ENCODE measurements around the gene CFB. TPM values are rescaled to one million over a fixed set of nuclear protein-coding genes. Genes with fewer than 3 reads are reported as not detected.
"Not testable (repeated sequence)": the region's sequence is repeated elsewhere in the genome, so short reads cannot be mapped to it uniquely, and the experiment has no call there.

Gene CFB
- total and polyA plus RNA-seq, 4 donors = 26.4 to 141 (median 73.6) TPM

GRCh38 chr6:31920811-31921210, 25.1 kb upstream of the CFB start:
- H3K4me1 ChIP-seq (ENCODE audit: control insufficient read depth in 1 of 2, insufficient read depth in 2 of 2, low read length in 2 of 2) = no peaks in the 10 kb centered on the region
- intact Hi-C loops (cut with DNase I) = no loop called here
- H3K27me3 ChIP-seq (ENCODE audit: control insufficient read depth in 1 of 2, insufficient read depth in 2 of 2, low read length in 1 of 2) = no peaks in the 10 kb centered on the region
- 70 to 73% methylated on average over 2 of the region's 2 CpGs for WGBS, 2 donors
- ATAC-seq (ENCODE audit: low FRiP score) (peak; percentile 7), DNase-seq (peak in 1 of 2 donors; percentile 6)
- H3K36me3 ChIP-seq (ENCODE audit: control insufficient read depth in 1 of 2, insufficient read depth in 2 of 2, low read length in 1 of 2) = no peaks in the 10 kb centered on the region
- no peaks in the 10 kb centered on the region for H3K9me3 ChIP-seq (ENCODE audit: control insufficient read depth, low read length)
- H3K4me3 ChIP-seq (ENCODE audit: low read length in 2 of 2) = no peak overlapping the region
- no peak overlapping the region for H3K27ac ChIP-seq (ENCODE audit: low read depth in 1 of 2, low read length in 2 of 2)

GRCh38 chr6:31922942-31923341, 23.0 kb upstream of the CFB start:
- H3K36me3 ChIP-seq (ENCODE audit: control insufficient read depth in 1 of 2, insufficient read depth in 2 of 2, low read length in 1 of 2) = no peaks in the 10 kb centered on the region
- intact Hi-C loops (cut with DNase I) = no loop called here
- no peaks in the 10 kb centered on the region for H3K4me1 ChIP-seq (ENCODE audit: control insufficient read depth in 1 of 2, insufficient read depth in 2 of 2, low read length in 2 of 2)
- no peak overlapping the region for H3K27ac ChIP-seq (ENCODE audit: low read depth in 1 of 2, low read length in 2 of 2)
- H3K4me3 ChIP-seq (ENCODE audit: low read length in 2 of 2) = no peak overlapping the region
- H3K9me3 ChIP-seq (ENCODE audit: control insufficient read depth, low read length) = no peaks in the 10 kb centered on the region
- ATAC-seq (ENCODE audit: low FRiP score) (no peak), DNase-seq (peak in 1 of 2 donors; percentile 30)
- no peaks in the 10 kb centered on the region for H3K27me3 ChIP-seq (ENCODE audit: control insufficient read depth in 1 of 2, insufficient read depth in 2 of 2, low read length in 1 of 2)
- WGBS, 2 donors = 17 to 18% methylated on average over 5 of the region's 5 CpGs

- no peak within 1 kb of the TSS for H3K27ac ChIP-seq (ENCODE audit: low read depth in 1 of 2, low read length in 2 of 2)
- DNase-seq (no peak), ATAC-seq (ENCODE audit: low FRiP score) (peak; percentile 36)
- 60 to 62% methylated on average over 11 of the region's 11 CpGs for WGBS, 2 donors
- no peaks in the 10 kb centered on the region for H3K4me1 ChIP-seq (ENCODE audit: control insufficient read depth in 1 of 2, insufficient read depth in 2 of 2, low read length in 2 of 2)
- no peaks in the 10 kb centered on the region for H3K9me3 ChIP-seq (ENCODE audit: control insufficient read depth, low read length)
- H3K36me3 ChIP-seq (ENCODE audit: control insufficient read depth in 1 of 2, insufficient read depth in 2 of 2, low read length in 1 of 2) = no peaks in the 10 kb centered on the region
- no peak within 1 kb of the TSS for H3K4me3 ChIP-seq (ENCODE audit: low read length in 2 of 2)
- no peaks in the 10 kb centered on the region for H3K27me3 ChIP-seq (ENCODE audit: control insufficient read depth in 1 of 2, insufficient read depth in 2 of 2, low read length in 1 of 2)
- intact Hi-C loops (cut with DNase I) = no loop called here
Observed at GRCh38 chr6:31927242-31927862, 18.5 kb upstream of the CFB start, which contains the start of gene C2. C2 (plus strand) TSS chr6:31927717; CDS start chr6:31927753, 36 bp downstream.

GRCh38 chr6:31927863-31928671, 17.8 kb upstream of the CFB start:
- Histone ChIP-seq H3K4me1 (ENCODE audit: control insufficient read depth in 1 of 2, insufficient read depth in 2 of 2, low read length in 2 of 2) (no peaks in the 10 kb centered on the region), H3K27me3 (ENCODE audit: control insufficient read depth in 1 of 2, insufficient read depth in 2 of 2, low read length in 1 of 2) (no peaks in the 10 kb centered on the region), H3K9me3 (ENCODE audit: control insufficient read depth, low read length) (no peaks in the 10 kb centered on the region), H3K36me3 (ENCODE audit: control insufficient read depth in 1 of 2, insufficient read depth in 2 of 2, low read length in 1 of 2) (no peaks in the 10 kb centered on the region), H3K27ac (ENCODE audit: low read depth in 1 of 2, low read length in 2 of 2) (no peak overlapping the region), H3K4me3 (ENCODE audit: low read length in 2 of 2) (no peak overlapping the region)
- ATAC-seq (ENCODE audit: low FRiP score) (peak; percentile 46), DNase-seq (peak in 1 of 2 donors; percentile 39)
- 74% methylated on average over 11 of the region's 11 CpGs for WGBS, 2 donors
- intact Hi-C loops (cut with DNase I) = no loop called here

- Histone ChIP-seq H3K4me1 (ENCODE audit: control insufficient read depth in 1 of 2, insufficient read depth in 2 of 2, low read length in 2 of 2) (no peaks in the 10 kb centered on the region), H3K36me3 (ENCODE audit: control insufficient read depth in 1 of 2, insufficient read depth in 2 of 2, low read length in 1 of 2) (no peaks in the 10 kb centered on the region), H3K27me3 (ENCODE audit: control insufficient read depth in 1 of 2, insufficient read depth in 2 of 2, low read length in 1 of 2) (no peaks in the 10 kb centered on the region), H3K27ac (ENCODE audit: low read depth in 1 of 2, low read length in 2 of 2) (no peak overlapping the region), H3K4me3 (ENCODE audit: low read length in 2 of 2) (no peak overlapping the region), H3K9me3 (ENCODE audit: control insufficient read depth, low read length) (no peaks in the 10 kb centered on the region)
- DNase-seq = peak in 1 of 2 donors; percentile 23
- ATAC-seq (ENCODE audit: low FRiP score) = no peak
- intact Hi-C loops (cut with DNase I) = no loop called here
- 81 to 86% methylated on average over 9 of the region's 9 CpGs for WGBS, 2 donors
Observed at GRCh38 chr6:31928672-31928939, 17.3 kb upstream of the CFB start.

- DNase-seq = no peak
- intact Hi-C loops (cut with DNase I) = no loop called here
Observed at GRCh38 chr6:31930962-31931361, 14.9 kb upstream of the CFB start.

GRCh38 chr6:31932137-31932536, 13.8 kb upstream of the CFB start:
- H3K4me3 ChIP-seq (ENCODE audit: low read length in 2 of 2); H3K9me3 ChIP-seq (ENCODE audit: control insufficient read depth, low read length); intact Hi-C loops (cut with DNase I); ATAC-seq (ENCODE audit: low FRiP score); H3K27me3 ChIP-seq (ENCODE audit: control insufficient read depth in 1 of 2, insufficient read depth in 2 of 2, low read length in 1 of 2); H3K36me3 ChIP-seq (ENCODE audit: control insufficient read depth in 1 of 2, insufficient read depth in 2 of 2, low read length in 1 of 2); H3K4me1 ChIP-seq (ENCODE audit: control insufficient read depth in 1 of 2, insufficient read depth in 2 of 2, low read length in 2 of 2); H3K27ac ChIP-seq (ENCODE audit: low read depth in 1 of 2, low read length in 2 of 2): not testable (repeated sequence)
- 91 to 97% methylated on average over 16 to 32 of the region's 32 CpGs for WGBS, 2 donors
- peak in 1 of 2 donors; percentile 29 for DNase-seq

More at GRCh38 chr6:31930962-31931361, 14.9 kb upstream of the CFB start:
- Histone ChIP-seq H3K9me3 (ENCODE audit: control insufficient read depth, low read length) (no peaks in the 10 kb centered on the region), H3K4me3 (ENCODE audit: low read length in 2 of 2) (no peak overlapping the region), H3K36me3 (ENCODE audit: control insufficient read depth in 1 of 2, insufficient read depth in 2 of 2, low read length in 1 of 2) (no peaks in the 10 kb centered on the region), H3K27ac (ENCODE audit: low read depth in 1 of 2, low read length in 2 of 2) (no peak overlapping the region), H3K4me1 (ENCODE audit: control insufficient read depth in 1 of 2, insufficient read depth in 2 of 2, low read length in 2 of 2) (no peaks in the 10 kb centered on the region), H3K27me3 (ENCODE audit: control insufficient read depth in 1 of 2, insufficient read depth in 2 of 2, low read length in 1 of 2) (no peaks in the 10 kb centered on the region)
- ATAC-seq (ENCODE audit: low FRiP score) = no peak
- 90 to 96% methylated on average over 1 of the region's 1 CpG for WGBS, 2 donors

- H3K36me3 ChIP-seq (ENCODE audit: control insufficient read depth in 1 of 2, insufficient read depth in 2 of 2, low read length in 1 of 2) = no peaks in the 10 kb centered on the region
- ATAC-seq (ENCODE audit: low FRiP score) = no peak
- H3K27ac ChIP-seq (ENCODE audit: low read depth in 1 of 2, low read length in 2 of 2) = no peak overlapping the region
- no peaks in the 10 kb centered on the region for H3K9me3 ChIP-seq (ENCODE audit: control insufficient read depth, low read length)
- intact Hi-C loops (cut with DNase I) = no loop called here
- H3K4me1 ChIP-seq (ENCODE audit: control insufficient read depth in 1 of 2, insufficient read depth in 2 of 2, low read length in 2 of 2) = no peaks in the 10 kb centered on the region
- no peaks in the 10 kb centered on the region for H3K27me3 ChIP-seq (ENCODE audit: control insufficient read depth in 1 of 2, insufficient read depth in 2 of 2, low read length in 1 of 2)
- 86 to 89% methylated on average over 18 to 19 of the region's 19 CpGs for WGBS, 2 donors
- H3K4me3 ChIP-seq (ENCODE audit: low read length in 2 of 2) = no peak overlapping the region
- peak in 1 of 2 donors; percentile 67 for DNase-seq
Observed at GRCh38 chr6:31933537-31933936, 12.4 kb upstream of the CFB start.

GRCh38 chr6:31935021-31935420, 10.9 kb upstream of the CFB start:
- no peak for ATAC-seq (ENCODE audit: low FRiP score)
- no peaks in the 10 kb centered on the region for H3K9me3 ChIP-seq (ENCODE audit: control insufficient read depth, low read length)
- no peak overlapping the region for H3K4me3 ChIP-seq (ENCODE audit: low read length in 2 of 2)
- no peaks in the 10 kb centered on the region for H3K36me3 ChIP-seq (ENCODE audit: control insufficient read depth in 1 of 2, insufficient read depth in 2 of 2, low read length in 1 of 2)
- no peak overlapping the region for H3K27ac ChIP-seq (ENCODE audit: low read depth in 1 of 2, low read length in 2 of 2)
- 53 to 62% methylated on average over 3 of the region's 3 CpGs for WGBS, 2 donors
- peak; percentile 2 to 9 for DNase-seq
- no peaks in the 10 kb centered on the region for H3K4me1 ChIP-seq (ENCODE audit: control insufficient read depth in 1 of 2, insufficient read depth in 2 of 2, low read length in 2 of 2)
- intact Hi-C loops (cut with DNase I) = no loop called here
- no peaks in the 10 kb centered on the region for H3K27me3 ChIP-seq (ENCODE audit: control insufficient read depth in 1 of 2, insufficient read depth in 2 of 2, low read length in 1 of 2)

Measured in aorta (tissue), 5 donors.